HEK293 (cell line): Measurements from ENCODE around the gene HOTAIR.

Experiments used
- CTCF ChIA-PET: fragments of 350-600 bp; formaldehyde crosslinking; extraction: SDS; loops from one replicate; lab custom pipeline; 2021; ENCODE audit warnings: antibody characterized with exemption; lab: Yijun Ruan, JAX
- POLR2A ChIA-PET: fragments of 300-600 bp; formaldehyde crosslinking; extraction: SDS; loops from one replicate; lab custom pipeline; 2020; ENCODE audit warnings: antibody characterized with exemption, inconsistent platforms; lab: Yijun Ruan, JAX
- H3K27ac ChIP-seq: fragments of 200-500 bp; sonication (Bioruptor generic); 2 replicates; pipeline ENCODE4 v1.5.1; 2014; ENCODE audit warnings: low read depth, low read length, control low read depth, inconsistent platforms; ENCODE audit errors: extremely low read depth
- H3K36me3 ChIP-seq, 2 experiments: fragments of 200-500 bp in 1 of 2; sonication (Bioruptor generic) in 1 of 2; 1 replicate in 1 of 2; 2 replicates in 1 of 2; pipeline ENCODE4 v1.5.1; 2014 to 2017; ENCODE audit warnings: inconsistent platforms in 2 of 2, low read length in 2 of 2; ENCODE audit not compliant: control insufficient read depth in 2 of 2, insufficient read depth in 1 of 2
- H3K4me1 ChIP-seq: fragments of 200-500 bp; sonication (Bioruptor generic); 2 replicates; pipeline ENCODE4 v1.5.1; 2014; ENCODE audit warnings: mild to moderate bottlenecking, low read length, inconsistent platforms; ENCODE audit not compliant: control insufficient read depth, insufficient read depth
- H3K4me3 ChIP-seq: 2 replicates; pipeline ENCODE4 v1.5.1; 2011; ENCODE audit warnings: low read depth, mild to moderate bottlenecking, control low read depth, low read length, moderate library complexity
- H3K9me3 ChIP-seq: fragments of 200-500 bp; sonication (Bioruptor generic); 2 replicates; pipeline ENCODE4 v1.5.1; 2014; ENCODE audit warnings: low read depth, low read length, inconsistent platforms; ENCODE audit not compliant: control insufficient read depth, insufficient read depth
- ATF2 ChIP-seq: fragments of 450-650 bp; formaldehyde crosslinking; IDR thresholded peaks from 2 replicates; pipeline ENCODE4 v1.5.1; 2016; ENCODE audit warnings: missing biosample characterization, missing genetic modification characterization, low read depth
- BCL11A ChIP-seq: fragments of 450-650 bp; formaldehyde crosslinking; IDR thresholded peaks from 2 replicates; pipeline ENCODE4 v1.5.1; 2016; ENCODE audit warnings: low read depth, missing biosample characterization, missing genetic modification characterization
- EGR2 ChIP-seq: fragments of 450-650 bp; formaldehyde crosslinking; IDR thresholded peaks from 2 replicates; pipeline ENCODE4 v1.5.1; 2016; ENCODE audit warnings: low read depth, missing biosample characterization, missing genetic modification characterization
- FEZF1 ChIP-seq: fragments of 450-650 bp; formaldehyde crosslinking; IDR thresholded peaks from 2 replicates; pipeline ENCODE4 v1.5.1; 2016; ENCODE audit warnings: missing biosample characterization, missing genetic modification characterization
- GLIS1 ChIP-seq: fragments of 450-650 bp; formaldehyde crosslinking; IDR thresholded peaks from 2 replicates; pipeline ENCODE4 v1.5.1; 2016; ENCODE audit warnings: missing biosample characterization, missing genetic modification characterization
- GLIS2 ChIP-seq: fragments of 450-650 bp; formaldehyde crosslinking; IDR thresholded peaks from 2 replicates; pipeline ENCODE4 v1.5.1; 2016; ENCODE audit warnings: missing biosample characterization, missing genetic modification characterization
- PATZ1 ChIP-seq: fragments of 450-650 bp; formaldehyde crosslinking; IDR thresholded peaks from 2 replicates; pipeline ENCODE4 v1.5.1; 2016; ENCODE audit warnings: missing biosample characterization, missing genetic modification characterization
- PRDM4 ChIP-seq: fragments of 450-650 bp; formaldehyde crosslinking; IDR thresholded peaks from 2 replicates; pipeline ENCODE4 v1.5.1; 2017; ENCODE audit warnings: missing biosample characterization, missing genetic modification characterization
- REPIN1 ChIP-seq: fragments of 450-650 bp; formaldehyde crosslinking; IDR thresholded peaks from 2 replicates; pipeline ENCODE4 v1.5.1; 2017; ENCODE audit warnings: missing biosample characterization, missing genetic modification characterization, low read depth
- YY2 ChIP-seq: fragments of 450-650 bp; formaldehyde crosslinking; IDR thresholded peaks from 2 replicates; pipeline ENCODE4 v1.5.1; 2016; ENCODE audit warnings: missing biosample characterization, missing genetic modification characterization
- ZBTB10 ChIP-seq: fragments of 450-650 bp; formaldehyde crosslinking; IDR thresholded peaks from 2 replicates; pipeline ENCODE4 v1.5.1; 2016; ENCODE audit warnings: missing biosample characterization, missing genetic modification characterization
- ZBTB8A ChIP-seq: fragments of 450-650 bp; formaldehyde crosslinking; IDR thresholded peaks from 2 replicates; pipeline ENCODE4 v1.5.1; 2016; ENCODE audit warnings: missing biosample characterization, missing genetic modification characterization
- ZFP41 ChIP-seq: fragments of 450-650 bp; formaldehyde crosslinking; IDR thresholded peaks from 2 replicates; pipeline ENCODE4 v1.5.1; 2016; ENCODE audit warnings: missing biosample characterization, missing genetic modification characterization, borderline replicate concordance
- ZNF133 ChIP-seq: fragments of 450-650 bp; formaldehyde crosslinking; IDR thresholded peaks from 2 replicates; pipeline ENCODE4 v1.5.1; 2016; ENCODE audit warnings: missing biosample characterization, missing genetic modification characterization
- ZNF146 ChIP-seq: fragments of 450-650 bp; formaldehyde crosslinking; IDR thresholded peaks from 2 replicates; pipeline ENCODE4 v1.5.1; 2016; ENCODE audit warnings: missing biosample characterization, missing genetic modification characterization
- ZNF266 ChIP-seq: fragments of 450-650 bp; formaldehyde crosslinking; IDR thresholded peaks from 2 replicates; pipeline ENCODE4 v1.5.1; 2016; ENCODE audit warnings: missing biosample characterization, missing genetic modification characterization, low read depth
- ZNF292 ChIP-seq: fragments of 450-650 bp; formaldehyde crosslinking; IDR thresholded peaks from 2 replicates; pipeline ENCODE4 v1.5.1; 2016; ENCODE audit warnings: low read depth, missing biosample characterization, missing genetic modification characterization, borderline replicate concordance
- ZNF416 ChIP-seq: fragments of 450-650 bp; formaldehyde crosslinking; IDR thresholded peaks from 2 replicates; pipeline ENCODE4 v1.5.1; 2016; ENCODE audit warnings: missing biosample characterization, missing genetic modification characterization
- ZNF514 ChIP-seq: fragments of 450-650 bp; formaldehyde crosslinking; IDR thresholded peaks from 2 replicates; pipeline ENCODE4 v1.5.1; 2016; ENCODE audit warnings: missing biosample characterization, missing genetic modification characterization
- ZNF560 ChIP-seq: fragments of 450-650 bp; formaldehyde crosslinking; IDR thresholded peaks from 2 replicates; pipeline ENCODE4 v1.5.1; 2017; ENCODE audit warnings: missing biosample characterization, missing genetic modification characterization, borderline replicate concordance
- ZNF600 ChIP-seq: fragments of 450-650 bp; formaldehyde crosslinking; IDR thresholded peaks from 2 replicates; pipeline ENCODE4 v1.5.1; 2016; ENCODE audit warnings: missing biosample characterization, missing genetic modification characterization
- ZNF610 ChIP-seq: fragments of 450-650 bp; formaldehyde crosslinking; IDR thresholded peaks from 2 replicates; pipeline ENCODE4 v1.5.1; 2016; ENCODE audit warnings: missing biosample characterization, missing genetic modification characterization, borderline replicate concordance
- ZNF621 ChIP-seq: fragments of 450-650 bp; formaldehyde crosslinking; IDR thresholded peaks from 2 replicates; pipeline ENCODE4 v1.5.1; 2017; ENCODE audit warnings: missing biosample characterization, missing genetic modification characterization
- ZNF701 ChIP-seq: fragments of 450-650 bp; formaldehyde crosslinking; IDR thresholded peaks from 2 replicates; pipeline ENCODE4 v1.5.1; 2016; ENCODE audit warnings: missing biosample characterization, missing genetic modification characterization
- ZSCAN30 ChIP-seq: fragments of 450-650 bp; IDR thresholded peaks from 2 replicates; pipeline ENCODE4 v1.5.1; 2018; ENCODE audit warnings: missing biosample characterization, mild to moderate bottlenecking, missing genetic modification characterization, moderate library complexity

Gene HOTAIR

GRCh38 chr12:54010053-54010971 is 35.6 kb upstream of the HOTAIR start (continued):
- TF ChIP-seq ZNF600 (peak; percentile 11; the same call in 1 of the 2 replicates), ZSCAN30 (tag by site-specific recombination) (peak; percentile 16; the same call in 1 of the 2 replicates), ZNF416 (tag by site-specific recombination) (no peak), GLIS2 (tag by site-specific recombination) (peak; percentile 59), ZNF133 (tag by site-specific recombination) (no peak), ZBTB10 (tag by site-specific recombination) (peak; percentile 28; the same call in 1 of the 2 replicates), ZBTB8A (tag by site-specific recombination) (peak; percentile 70), ZNF701 (tag by site-specific recombination) (no peak), GLIS1 (tag by site-specific recombination) (peak; percentile 64), FEZF1 (tag by site-specific recombination) (peak; percentile 54; the same call in 1 of the 2 replicates), EGR2 (tag by site-specific recombination) (no peak), BCL11A (tag by site-specific recombination) (0 out of 2 replicates have a peak, but pooled peaks have one; percentile 39), ZNF560 (tag by site-specific recombination) (no peak), ZFP41 (no peak)

- CTCF ChIA-PET, result interaction anchor here (0.6 to 7.9 kb wide), 24 partner anchors 7 to 351 kb away, joined by 3 to 111 read pairs (median 4); partner anchors contain the start of genes HOXC10, HOXC4, HOXC5 and SMUG1
- Histone ChIP-seq H3K4me1 (peaks cover 35% of the 10 kb centered on the region), H3K4me3 (peak overlapping the region; percentile 47), H3K27ac (peak overlapping the region; percentile 93), H3K9me3 (no peaks in the 10 kb centered on the region), H3K36me3 (no peaks in the 10 kb centered on the region)
- POLR2A ChIA-PET, result interaction anchor here (0.6 to 2.6 kb wide), 14 partner anchors 8 to 270 kb away, joined by 3 to 39 read pairs (median 7); partner anchors contain the start of genes CBX5, HOXC4, HOXC5 and HOXC6
- TF ChIP-seq ZNF266, result no peak
- TF ChIP-seq ZNF610 (tag by site-specific recombination), result no peak
- no peak for TF ChIP-seq ZNF514 (tag by site-specific recombination)
- TF ChIP-seq ZNF146, result no peak; the same call in 1 of the 2 replicates
- no peak for TF ChIP-seq ZNF292
- TF ChIP-seq ATF2, result no peak
- peak; percentile 65 for TF ChIP-seq PRDM4
- no peak for TF ChIP-seq ZNF621 (tag by site-specific recombination)
- TF ChIP-seq REPIN1 (tag by site-specific recombination), result no peak
- no peak; the same call in none of the 2 replicates for TF ChIP-seq ZBTB8A (tag by site-specific recombination)
- TF ChIP-seq YY2, result no peak
- TF ChIP-seq PATZ1 (tag by site-specific recombination), result 0 out of 2 replicates have a peak, but pooled peaks have one; percentile 48
Measured at GRCh38 chr12:54009171-54010052, 34.7 kb upstream of the HOTAIR start.
